Hair follicle dermal papilla cell (primary cell): ENCODE data around the gene OR14C36. TPM values are rescaled to one million over a fixed set of nuclear protein-coding genes. Genes with fewer than 3 reads are reported as not detected.

Experiments
- total RNA-seq: library from RNA; depleted of rRNA; stranded (reverse); fragments of >200 nt; gene quantifications from 2 replicates; pipeline ENCODE4 v1.2.3, GENCODE V29; 2012

The OR14C36 gene
- not detected in 2 replicates for total RNA-seq

GRCh38 chr1:248348475-248348874 is at the start of gene OR14C36:
Gene OR14C36 (plus strand): TSS chr1:248348775. CDS start chr1:248348775, 0 bp downstream.

GRCh38 chr1:248303324-248303723 is 45.3 kb upstream of the OR14C36 start, which contains the start of gene OR2T12:
Gene OR2T12 (minus strand): TSS chr1:248303424. CDS start chr1:248295578, 7,846 bp downstream.

GRCh38 chr1:248324468-248324867 is 24.1 kb upstream of the OR14C36 start, which contains the start of gene OR2M7:
Gene OR2M7 (minus strand): TSS chr1:248324568. CDS start chr1:248324568, 0 bp downstream.

GRCh38 chr1:248361121-248361715 is 12.6 kb downstream of the OR14C36 start, which contains the start of gene OR2T4:
Gene OR2T4 (plus strand): TSS chr1:248361665. CDS start chr1:248361665, 0 bp downstream.

GRCh38 chr1:248375446-248375845 is 26.9 kb downstream of the OR14C36 start, which contains the start of gene OR2T6:
Gene OR2T6 (plus strand): TSS chr1:248375746. CDS start chr1:248387609, 11,863 bp downstream.

Other genes with a start within 250 kb of the OR14C36 start
- not detected in 2 replicates for gene OR2M5, start 203.6 kb upstream of the OR14C36 start, total RNA-seq
- not detected in 2 replicates for gene OR2M2, start 174.0 kb upstream of the OR14C36 start, total RNA-seq
- gene OR2M3, start 151.5 kb upstream of the OR14C36 start, total RNA-seq: under 0.01 and 0.12 TPM in 2 replicates
- gene OR2M4, start 117.4 kb upstream of the OR14C36 start, total RNA-seq: under 0.01 and 0.12 TPM in 2 replicates
- not detected in 2 replicates for gene OR2T33, start 70.8 kb upstream of the OR14C36 start, total RNA-seq
- not detected in 2 replicates for gene OR2T12, start 45.4 kb upstream of the OR14C36 start, total RNA-seq
- gene OR2M7, start 24.2 kb upstream of the OR14C36 start, total RNA-seq: not detected in 2 replicates
- gene OR2T4, start 12.9 kb downstream of the OR14C36 start, total RNA-seq: not detected in 2 replicates
- gene OR2T6, start 27.0 kb downstream of the OR14C36 start, total RNA-seq: not detected in 2 replicates
- gene OR2T1, start 54.3 kb downstream of the OR14C36 start, total RNA-seq: not detected in 2 replicates
- not detected in 2 replicates for gene OR2T2, start 96.9 kb downstream of the OR14C36 start, total RNA-seq
- not detected in 2 replicates for gene OR2T3, start 124.6 kb downstream of the OR14C36 start, total RNA-seq
- not detected in 2 replicates for gene OR2T5, start 139.8 kb downstream of the OR14C36 start, total RNA-seq
- not detected in 2 replicates for gene OR2G6, start 159.3 kb downstream of the OR14C36 start, total RNA-seq
- gene OR2T29, start 214.0 kb downstream of the OR14C36 start, total RNA-seq: not detected in 2 replicates
- gene OR2T34, start 226.0 kb downstream of the OR14C36 start, total RNA-seq: not detected in 2 replicates
- not detected in 2 replicates for gene OR2T10, start 248.9 kb downstream of the OR14C36 start, total RNA-seq